Stomach (tissue), 9 donors: ENCODE results near the gene VCP. TPM values are rescaled to one million over a fixed set of nuclear protein-coding genes. Genes with fewer than 3 reads are reported as not detected.

Experiments
- DNase-seq, 2 donors: peaks; one replicate each; pipeline versions ENCODE4 v3.0.0 to v3.0.0-alpha.2; 2013 to 2019
- H3K27ac ChIP-seq, 5 donors: fragments of 200-600 bp in 4 of 5; sonication (generic) in 4 of 5; one replicate each; pipeline ENCODE4 v1.5.1; 2013 to 2019; ENCODE audit warnings: mild to moderate bottlenecking in 1 of 5, moderate library complexity in 1 of 5
- H3K27me3 ChIP-seq, 3 donors: fragments of 200-600 bp; sonication (generic); one replicate each; pipeline ENCODE4 v1.5.1; 2017 to 2019; ENCODE audit warnings: mixed run types in 1 of 3
- H3K36me3 ChIP-seq, 4 donors: fragments of 200-600 bp; sonication (generic); 1 replicate in 3 of 4; 2 replicates in 1 of 4; pipeline ENCODE4 v1.5.1; 2016 to 2019
- H3K4me1 ChIP-seq, 4 donors: fragments of 200-600 bp; sonication (generic); one replicate each; pipeline ENCODE4 v1.5.1; 2016 to 2019
- H3K4me3 ChIP-seq, 4 donors: fragments of 200-600 bp; sonication (generic) in 3 of 4; one replicate each; pipeline ENCODE4 v1.5.1; 2016 to 2019; ENCODE audit warnings: mild to moderate bottlenecking in 1 of 4
- H3K9me3 ChIP-seq, 4 donors: fragments of 200-600 bp; sonication (generic); one replicate each; pipeline ENCODE4 v1.5.1; 2016 to 2019
- CTCF ChIP-seq, 7 experiments: fragments of 450-650 bp in 4 of 7; fragments of 200-600 bp in 3 of 7; sonication (generic) in 3 of 7; IDR thresholded peaks; one replicate each; pipeline ENCODE4 v1.5.1; 2016 to 2019; ENCODE audit warnings: antibody characterized with exemption in 7 of 7, control low read depth in 2 of 7, mild to moderate bottlenecking in 1 of 7
- EP300 ChIP-seq: sonication (generic); formaldehyde crosslinking; IDR thresholded peaks from one replicate; pipeline ENCODE4 v1.6.1; 2017; ENCODE audit warnings: antibody characterized with exemption
- POLR2A ChIP-seq, 4 donors: fragments of 450-650 bp; IDR thresholded peaks; one replicate each; pipeline ENCODE4 v1.6.1; 2016; ENCODE audit warnings: antibody characterized with exemption in 4 of 4, control low read depth in 2 of 4, mild to moderate bottlenecking in 1 of 4, moderate library complexity in 1 of 4
- POLR2AphosphoS5 ChIP-seq, 3 donors: sonication (generic); formaldehyde crosslinking; IDR thresholded peaks; one replicate each; pipeline ENCODE4 v1.6.1; 2016; ENCODE audit warnings: antibody characterized with exemption in 3 of 3
- whole genome bisulfite sequencing, 5 donors: extraction: QIAGEN DNeasy Blood & Tissue Kit in 3 of 5; methylation state at CpG; one replicate each; pipeline versions ENCODE4 v1.1.5 to v1.1.7; 2013 to 2018; 5-methylcytosine and 5-hydroxymethylcytosine counted together
- intact Hi-C: fragments of 100-400 bp; cut with DNase I; formaldehyde crosslinking; loops from one replicate; pipeline ENCODE4 v1.15.1; 2023; ENCODE audit warnings: low total_unique reads
- polyA plus RNA-seq, 3 donors: library from polyadenylated mRNA; stranded (reverse); fragments of 200-250 nt; gene quantifications; one replicate each; pipeline ENCODE4 v1.2.3, GENCODE V29; 2013
- total RNA-seq, 5 donors: library from RNA; depleted of rRNA; stranded (reverse); fragments of >200 nt; gene quantifications; one replicate each; pipeline versions ENCODE4 v1.1.0 to v1.2.3, GENCODE V29; 2014 to 2016
- donor health status: healthy with polysubstance abuse.
- donor health status: Bipolar disorder and iron deficiency.
- donor health status: healthy.

VCP gene
- total and polyA plus RNA-seq, 8 donors = 53.2 to 238 (median 113) TPM

GRCh38 chr9:35042891-35043545, 29.4 kb downstream of the VCP start:
- WGBS, 5 donors = 88 to 94% (median 93%) methylated on average over 6 of the region's 6 CpGs
- peaks cover 0 to 12% (median 0%) of the 10 kb centered on the region in 4 donors for H3K4me1 ChIP-seq
- no peak overlapping the region for H3K27ac ChIP-seq
- DNase-seq = no peak
- no peaks in the 10 kb centered on the region for H3K27me3 ChIP-seq
- H3K36me3 ChIP-seq = peaks cover 0 to 52% (median 50%) of the 10 kb centered on the region in 4 donors
- H3K9me3 ChIP-seq = no peaks in the 10 kb centered on the region
- intact Hi-C loops = no loop called here
- no peak overlapping the region for H3K4me3 ChIP-seq
- TF ChIP-seq CTCF (IDR thresholded peaks at IDR 0.05) = no peak
- TF ChIP-seq POLR2AphosphoS5 (IDR thresholded peaks at IDR 0.05) = no peak
- no peak for TF ChIP-seq POLR2A (IDR thresholded peaks at IDR 0.05)
- TF ChIP-seq EP300 = no peak

- WGBS, 5 donors = 72 to 92% (median 84%) methylated on average over 2 to 3 of the region's 3 CpGs
- peaks cover 0 to 47% (median 42%) of the 10 kb centered on the region in 4 donors for H3K36me3 ChIP-seq
- peak in 1 of 2 donors; percentile 10 for DNase-seq
- H3K27ac ChIP-seq = no peak overlapping the region
- intact Hi-C loops = no loop called here
- H3K4me1 ChIP-seq = peaks cover 0 to 12% (median 0%) of the 10 kb centered on the region in 4 donors
- no peak for TF ChIP-seq EP300
- TF ChIP-seq POLR2A (IDR thresholded peaks at IDR 0.05) = no peak
- no peak overlapping the region for H3K4me3 ChIP-seq
- H3K27me3 ChIP-seq = no peaks in the 10 kb centered on the region
- no peaks in the 10 kb centered on the region for H3K9me3 ChIP-seq
These were observed 30.3 kb downstream of the VCP start for GRCh38 chr9:35042081-35042604.

GRCh38 chr9:35035851-35036701, 36.3 kb downstream of the VCP start:
- H3K36me3 ChIP-seq = peaks cover 0 to 17% (median 8%) of the 10 kb centered on the region in 4 donors
- WGBS, 5 donors = 33 to 50% (median 38%) methylated on average over 44 to 48 of the region's 48 CpGs
- peak overlapping the region; percentile 23 to 35 (median 32) for H3K4me3 ChIP-seq
- TF ChIP-seq EP300 = no peak
- peak in 1 of 3 donors; percentile 7 for TF ChIP-seq POLR2AphosphoS5 (IDR thresholded peaks at IDR 0.05)
- DNase-seq = peak; percentile 39 to 76
- H3K27me3 ChIP-seq = no peaks in the 10 kb centered on the region
- H3K9me3 ChIP-seq = no peaks in the 10 kb centered on the region
- peak overlapping the region in 3 of 5 donors; percentile 16 to 61 (median 26) for H3K27ac ChIP-seq
- intact Hi-C loops = no loop called here
- peaks cover 4 to 12% (median 8%) of the 10 kb centered on the region in 4 donors for H3K4me1 ChIP-seq

GRCh38 chr9:35033101-35033500, 39.3 kb downstream of the VCP start:
- Histone ChIP-seq H3K4me1 (peaks cover 4 to 12% (median 8%) of the 10 kb centered on the region in 4 donors), H3K27me3 (no peaks in the 10 kb centered on the region), H3K9me3 (no peaks in the 10 kb centered on the region), H3K27ac (no peak overlapping the region), H3K4me3 (no peak overlapping the region), H3K36me3 (peaks cover 0 to 17% (median 7%) of the 10 kb centered on the region in 4 donors)
- no peak for DNase-seq
- TF ChIP-seq EP300 (no peak), POLR2AphosphoS5 (IDR thresholded peaks at IDR 0.05) (no peak), POLR2A (IDR thresholded peaks at IDR 0.05) (no peak), CTCF (IDR thresholded peaks at IDR 0.05) (no peak)
- 94 to 99% (median 97%) methylated on average over 2 of the region's 2 CpGs for WGBS, 5 donors
- intact Hi-C loops = no loop called here

DNA sequence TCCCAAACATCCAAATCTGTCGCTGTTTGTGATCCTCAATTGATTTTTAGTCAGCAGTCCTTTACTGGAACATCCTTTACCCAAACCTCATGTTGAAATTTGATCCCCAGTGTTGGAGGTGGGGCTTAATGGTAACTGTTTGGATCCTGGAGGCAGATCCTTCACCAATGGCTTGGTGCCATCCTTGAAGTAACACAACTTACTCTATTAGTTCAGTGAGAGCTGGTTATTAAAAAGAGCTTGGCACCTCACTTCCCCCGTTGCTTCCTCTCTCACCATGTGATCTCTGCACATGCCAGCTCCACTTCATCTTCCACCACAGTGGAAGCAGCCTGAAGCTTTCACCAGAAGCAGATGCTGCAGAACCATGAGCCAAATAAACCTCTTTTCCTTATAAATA, 42.6 kb downstream of the VCP start:
- peaks cover 0 to 3% (median 0%) of the 10 kb centered on the region in 4 donors for H3K4me1 ChIP-seq
- intact Hi-C loops = no loop called here
- H3K27ac ChIP-seq = no peak overlapping the region
- H3K27me3 ChIP-seq = no peaks in the 10 kb centered on the region
- H3K4me3 ChIP-seq = no peak overlapping the region
- WGBS, 5 donors = 78 to 89% (median 85%) methylated on average over 2 of the region's 2 CpGs
- DNase-seq = no peak
- no peaks in the 10 kb centered on the region for H3K9me3 ChIP-seq
- TF ChIP-seq POLR2A (IDR thresholded peaks at IDR 0.05) = no peak
- peaks cover 0 to 17% (median 5%) of the 10 kb centered on the region in 4 donors for H3K36me3 ChIP-seq
